Left lung (tissue), 10 donors: ENCODE data around the gene GPR84. TPM values are rescaled to one million over a fixed set of nuclear protein-coding genes. Genes with fewer than 3 reads are reported as not detected.

ENCODE experiments used
- ATAC-seq: fragments of 200-7000 bp; cut with Tn5 transposase; one replicate; pipeline ENCODE4 v1.9.1; 2020; ENCODE audit warnings: moderate library complexity
- DNase-seq, 4 donors: peaks; one replicate each; pipeline ENCODE4 v3.0.0-alpha.2; 2013 to 2020
- H3K27ac ChIP-seq, 2 donors: fragments of 200-600 bp; sonication (generic) in 1 of 2; one replicate each; pipeline versions ENCODE4 v1.5.0 to v1.8.0; 2020 to 2021
- H3K27me3 ChIP-seq, 2 donors: fragments of 200-600 bp; sonication (generic) in 1 of 2; one replicate each; pipeline versions ENCODE4 v1.5.0 to v1.8.0; 2020 to 2021
- H3K36me3 ChIP-seq, 2 donors: fragments of 200-600 bp; sonication (generic) in 1 of 2; one replicate each; pipeline versions ENCODE4 v1.5.0 to v1.8.0; 2020 to 2021
- H3K4me1 ChIP-seq, 2 donors: fragments of 200-600 bp; one replicate each; pipeline ENCODE4 v1.8.0; 2021
- H3K4me3 ChIP-seq, 2 donors: fragments of 200-600 bp; sonication (generic) in 1 of 2; one replicate each; pipeline versions ENCODE4 v1.5.0 to v1.8.0; 2020 to 2021; ENCODE audit warnings: mild to moderate bottlenecking in 1 of 2
- H3K9me3 ChIP-seq, 2 donors: fragments of 200-600 bp; sonication (generic) in 1 of 2; one replicate each; pipeline versions ENCODE4 v1.5.0 to v1.8.0; 2020 to 2021
- CTCF ChIP-seq, 2 donors: fragments of 200-600 bp; sonication (generic) in 1 of 2; IDR thresholded peaks; one replicate each; pipeline versions ENCODE4 v1.5.0 to v1.8.0; 2021; ENCODE audit warnings: antibody characterized with exemption in 2 of 2
- intact Hi-C, 2 donors: fragments of 100-400 bp; cut with DNase I; formaldehyde crosslinking; loops; one replicate each; pipeline versions ENCODE4 v1.11.2 to v1.14.2; 2022
- polyA plus RNA-seq, 6 donors: library from polyadenylated mRNA; unstranded; fragments of 120-200 nt; gene quantifications; one replicate each; pipeline ENCODE4 v1.2.1, GENCODE V29; 2013; ENCODE audit not compliant: insufficient read length in 6 of 6
- total RNA-seq, 2 donors: library from RNA; stranded (reverse); fragmentation: NEBNext Ultra II Directional; extraction: Animal tissue kit (Norgen Biotek cat#: 25700); gene quantifications; one replicate each; pipeline ENCODE4 v1.2.1, GENCODE V29; 2021
- donor health status: DM: no; HTN: yes; CAD: no.
- donor health status: DM: no; HTN: no; CAD: no.

The GPR84 gene
- total and polyA plus RNA-seq, 8 donors = 0.23 to 10.3 (median 0.41) TPM; not detected in 1

GRCh38 chr12:54375259-54375579 lies 10.9 kb upstream of the GPR84 start:
- peaks cover 0 to 7% of the 10 kb centered on the region in 2 donors for H3K36me3 ChIP-seq
- intact Hi-C loops = no loop called here
- no peak overlapping the region for H3K4me3 ChIP-seq
- no peaks in the 10 kb centered on the region for H3K9me3 ChIP-seq
- no peak for ATAC-seq
- H3K27ac ChIP-seq = no peak overlapping the region
- no peak for DNase-seq
- peaks cover 11 to 50% of the 10 kb centered on the region in 2 donors for H3K4me1 ChIP-seq
- TF ChIP-seq CTCF (IDR thresholded peaks at IDR 0.05) = no peak
- H3K27me3 ChIP-seq = no peaks in the 10 kb centered on the region

- H3K9me3 ChIP-seq = no peaks in the 10 kb centered on the region
- H3K4me1 ChIP-seq = peaks cover 14 to 49% of the 10 kb centered on the region in 2 donors
- peaks cover 0 to 7% of the 10 kb centered on the region in 2 donors for H3K36me3 ChIP-seq
- intact Hi-C loops = no loop called here
- ATAC-seq (no peak), DNase-seq (no peak)
- no peak overlapping the region for H3K4me3 ChIP-seq
- no peak for TF ChIP-seq CTCF (IDR thresholded peaks at IDR 0.05)
- H3K27ac ChIP-seq = no peak overlapping the region
- no peaks in the 10 kb centered on the region for H3K27me3 ChIP-seq
Observed at GRCh38 chr12:54374562-54375258, 10.4 kb upstream of the GPR84 start.

GRCh38 chr12:54373649-54374561 lies 9.6 kb upstream of the GPR84 start:
- Histone ChIP-seq H3K4me3 (no peak overlapping the region), H3K9me3 (no peaks in the 10 kb centered on the region), H3K36me3 (peaks cover 0 to 7% of the 10 kb centered on the region in 2 donors), H3K27ac (no peak overlapping the region), H3K27me3 (no peaks in the 10 kb centered on the region), H3K4me1 (peaks cover 14 to 49% of the 10 kb centered on the region in 2 donors)
- DNase-seq = no peak
- intact Hi-C loops = no loop called here
- no peak for ATAC-seq
- no peak for TF ChIP-seq CTCF (IDR thresholded peaks at IDR 0.05)

GRCh38 chr12:54372113-54372806 lies 8.0 kb upstream of the GPR84 start:
- no peak for DNase-seq
- ATAC-seq = no peak
- no peak for TF ChIP-seq CTCF (IDR thresholded peaks at IDR 0.05)
- intact Hi-C loops = no loop called here
- no peak overlapping the region for H3K4me3 ChIP-seq
- H3K4me1 ChIP-seq = peaks cover 20 to 61% of the 10 kb centered on the region in 2 donors
- peak overlapping the region in 1 of 2 donors; percentile 13 for H3K27ac ChIP-seq
- no peaks in the 10 kb centered on the region for H3K27me3 ChIP-seq
- H3K9me3 ChIP-seq = no peaks in the 10 kb centered on the region
- H3K36me3 ChIP-seq = peaks cover 0 to 7% of the 10 kb centered on the region in 2 donors
